ENCODE data around the gene ZFR.

The ZFR gene

GRCh38 chr5:32311404-32312196 lies 132.9 kb downstream of the ZFR start:
- in situ Hi-C loops (cut with MboI; ENCODE audit: low pct_unique_long_range_greater_than_20kb, low sequenced_read_pairs) = no loop called here
- DNase-seq = no peak

- peak; percentile 68 for DNase-seq
- in situ Hi-C loops (cut with MboI; ENCODE audit: low pct_unique_long_range_greater_than_20kb, low sequenced_read_pairs) = no loop called here
These were observed 134.8 kb downstream of the ZFR start for GRCh38 chr5:32309761-32310160.

- DNase-seq = no peak
- in situ Hi-C loops (cut with MboI; ENCODE audit: low pct_unique_long_range_greater_than_20kb, low sequenced_read_pairs) = no loop called here
These were observed 135.6 kb downstream of the ZFR start for GRCh38 chr5:32308946-32309345.

GRCh38 chr5:32307769-32308194 lies 136.8 kb downstream of the ZFR start:
- in situ Hi-C loops (cut with MboI; ENCODE audit: low pct_unique_long_range_greater_than_20kb, low sequenced_read_pairs) = no loop called here
- DNase-seq = no peak

- in situ Hi-C loops (cut with MboI; ENCODE audit: low pct_unique_long_range_greater_than_20kb, low sequenced_read_pairs) = no loop called here
- peak; percentile 75 for DNase-seq
These were observed 139.9 kb downstream of the ZFR start for GRCh38 chr5:32304622-32305021.
